ENCODE measurements around the gene HIVEP3.

Gene HIVEP3

GRCh38 chr1:41889506-41890414 lies 29.0 kb downstream of the HIVEP3 start:
- Histone ChIP-seq H3K9ac (ENCODE audit: low read depth, low read length) (peak overlapping the region; percentile 69), H3K4me3 (ENCODE audit: low read depth in 1 of 2, low read length in 2 of 2) (no peak overlapping the region), H3K27me3 (ENCODE audit: insufficient read depth, low read length, poor library complexity) (no peaks in the 10 kb centered on the region), H2AFZ (ENCODE audit: low read depth, low read length) (no peak overlapping the region), H3K4me1 (ENCODE audit: insufficient read depth, low read length) (peaks cover 97% of the 10 kb centered on the region), H4K20me1 (ENCODE audit: insufficient read depth, low read length) (no peaks in the 10 kb centered on the region), H3K9me3 (ENCODE audit: insufficient read depth, low read length, severe bottlenecking) (no peaks in the 10 kb centered on the region), H3K36me3 (ENCODE audit: insufficient read depth, low read length) (peaks cover 15% of the 10 kb centered on the region), H3K79me2 (ENCODE audit: insufficient read depth, low read length) (peaks cover 97% of the 10 kb centered on the region), H3K4me2 (ENCODE audit: insufficient read depth, low read length) (peak overlapping the region; percentile 79; the same call in 1 of the 2 replicates), H3K27ac (ENCODE audit: low read length) (peak overlapping the region; percentile 96)
- no peak for TF ChIP-seq CTCF (IDR thresholded peaks at IDR 0.05; ENCODE audit: borderline replicate concordance, extremely low read depth, low read length, poor library complexity, severe bottlenecking)
- no peak for TF ChIP-seq EZH2 (IDR thresholded peaks at IDR 0.05; ENCODE audit: borderline replicate concordance, low read depth, low read length, severe bottlenecking)
- DNase-seq (peak; percentile 4), ATAC-seq (ENCODE audit: insufficient read depth, low read depth) (no peak)

GRCh38 chr1:41888756-41889155 lies 30.0 kb downstream of the HIVEP3 start:
- Histone ChIP-seq H3K36me3 (ENCODE audit: insufficient read depth, low read length) (peaks cover 15% of the 10 kb centered on the region), H3K9ac (ENCODE audit: low read depth, low read length) (peak overlapping the region; percentile 69), H3K4me3 (ENCODE audit: low read depth in 1 of 2, low read length in 2 of 2) (no peak overlapping the region; a peak in 1 of 4 replicates), H3K9me3 (ENCODE audit: insufficient read depth, low read length, severe bottlenecking) (no peaks in the 10 kb centered on the region), H3K79me2 (ENCODE audit: insufficient read depth, low read length) (peaks cover 97% of the 10 kb centered on the region), H3K27ac (ENCODE audit: low read length) (peak overlapping the region; percentile 96), H3K4me1 (ENCODE audit: insufficient read depth, low read length) (peaks cover 97% of the 10 kb centered on the region), H4K20me1 (ENCODE audit: insufficient read depth, low read length) (no peaks in the 10 kb centered on the region), H3K27me3 (ENCODE audit: insufficient read depth, low read length, poor library complexity) (no peaks in the 10 kb centered on the region), H3K4me2 (ENCODE audit: insufficient read depth, low read length) (no peak overlapping the region), H2AFZ (ENCODE audit: low read depth, low read length) (no peak overlapping the region)
- DNase-seq (peak; percentile 12), ATAC-seq (ENCODE audit: insufficient read depth, low read depth) (no peak)
- TF ChIP-seq CTCF (IDR thresholded peaks at IDR 0.05; ENCODE audit: borderline replicate concordance, extremely low read depth, low read length, poor library complexity, severe bottlenecking) (no peak), EZH2 (IDR thresholded peaks at IDR 0.05; ENCODE audit: borderline replicate concordance, low read depth, low read length, severe bottlenecking) (no peak)

- ATAC-seq (ENCODE audit: insufficient read depth, low read depth) (no peak), DNase-seq (peak; percentile 8)
- no peak for TF ChIP-seq CTCF (IDR thresholded peaks at IDR 0.05; ENCODE audit: borderline replicate concordance, extremely low read depth, low read length, poor library complexity, severe bottlenecking)
- no peak for TF ChIP-seq EZH2 (IDR thresholded peaks at IDR 0.05; ENCODE audit: borderline replicate concordance, low read depth, low read length, severe bottlenecking)
- Histone ChIP-seq H3K4me2 (ENCODE audit: insufficient read depth, low read length) (no peak overlapping the region), H4K20me1 (ENCODE audit: insufficient read depth, low read length) (no peaks in the 10 kb centered on the region), H3K79me2 (ENCODE audit: insufficient read depth, low read length) (peaks cover 98% of the 10 kb centered on the region), H3K9ac (ENCODE audit: low read depth, low read length) (peak overlapping the region; percentile 20; the same call in 1 of the 2 replicates), H3K9me3 (ENCODE audit: insufficient read depth, low read length, severe bottlenecking) (no peaks in the 10 kb centered on the region), H3K4me1 (ENCODE audit: insufficient read depth, low read length) (peaks cover 98% of the 10 kb centered on the region), H3K36me3 (ENCODE audit: insufficient read depth, low read length) (peaks cover 19% of the 10 kb centered on the region), H3K27ac (ENCODE audit: low read length) (peak overlapping the region; percentile 80), H2AFZ (ENCODE audit: low read depth, low read length) (no peak overlapping the region), H3K27me3 (ENCODE audit: insufficient read depth, low read length, poor library complexity) (no peaks in the 10 kb centered on the region), H3K4me3 (ENCODE audit: low read depth in 1 of 2, low read length in 2 of 2) (no peak overlapping the region)
Measured at GRCh38 chr1:41887365-41887764, 31.4 kb downstream of the HIVEP3 start.

Data from DND-41 (cell line).